Spleen (tissue), 11 donors: ENCODE data around the gene PLAAT4. TPM values are rescaled to one million over a fixed set of nuclear protein-coding genes. Genes with fewer than 3 reads are reported as not detected.

Experiments used
- DNase-seq: peaks from one replicate; pipeline ENCODE4 v3.0.0-alpha.2; 2020
- H3K27ac ChIP-seq, 8 donors: fragments of 200-600 bp; sonication (generic) in 7 of 8; 1 replicate in 4 of 8; 2 replicates in 4 of 8; pipeline versions ENCODE4 v1.5.0 to v1.8.0; 2016 to 2021; ENCODE audit warnings: inconsistent platforms in 4 of 8, mild to moderate bottlenecking in 4 of 8, moderate library complexity in 1 of 8
- H3K27me3 ChIP-seq, 7 donors: fragments of 200-600 bp; sonication (generic) in 6 of 7; replicated peaks in 1 of 7; 1 replicate in 4 of 7; 2 replicates in 3 of 7; pipeline versions ENCODE4 v1.5.0 to v1.8.0; 2016 to 2021; ENCODE audit warnings: inconsistent platforms in 3 of 7, mild to moderate bottlenecking in 1 of 7
- H3K36me3 ChIP-seq, 6 donors: fragments of 200-600 bp; sonication (generic) in 5 of 6; 1 replicate in 4 of 6; 2 replicates in 2 of 6; pipeline versions ENCODE4 v1.5.0 to v1.8.0; 2016 to 2021; ENCODE audit warnings: inconsistent platforms in 2 of 6
- H3K4me1 ChIP-seq, 6 donors: fragments of 200-600 bp; sonication (generic) in 5 of 6; 1 replicate in 3 of 6; 2 replicates in 3 of 6; pipeline versions ENCODE4 v1.5.0 to v1.8.0; 2016 to 2021; ENCODE audit warnings: inconsistent platforms in 3 of 6
- H3K4me3 ChIP-seq, 8 donors: fragments of 200-600 bp; sonication (generic) in 7 of 8; 1 replicate in 4 of 8; 2 replicates in 4 of 8; pipeline versions ENCODE4 v1.5.0 to v1.8.0; 2016 to 2021; ENCODE audit warnings: inconsistent platforms in 4 of 8, mild to moderate bottlenecking in 4 of 8, moderate library complexity in 2 of 8
- H3K9me3 ChIP-seq, 8 donors: fragments of 200-600 bp; sonication (generic) in 7 of 8; 1 replicate in 4 of 8; 2 replicates in 4 of 8; pipeline versions ENCODE4 v1.5.0 to v1.8.0; 2016 to 2021; ENCODE audit warnings: inconsistent platforms in 4 of 8
- POLR2A ChIP-seq, 3 donors: fragments of 450-650 bp; IDR thresholded peaks; one replicate each; pipeline ENCODE4 v1.5.1; 2017; ENCODE audit warnings: antibody characterized with exemption in 3 of 3, mild to moderate bottlenecking in 1 of 3
- POLR2AphosphoS5 ChIP-seq, 3 donors: sonication (generic); formaldehyde crosslinking; IDR thresholded peaks; one replicate each; pipeline ENCODE4 v1.5.1; 2017; ENCODE audit warnings: antibody characterized with exemption in 3 of 3
- WGBS, 5 donors: extraction: QIAGEN DNeasy Blood & Tissue Kit in 3 of 5; methylation state at CpG; one replicate each; pipeline versions ENCODE4 v1.1.5 to v1.1.7; 2013 to 2018; 5-methylcytosine and 5-hydroxymethylcytosine counted together
- intact Hi-C: fragments of 100-400 bp; cut with DNase I; formaldehyde crosslinking; loops from one replicate; pipeline ENCODE4 v1.15.0; 2023; ENCODE audit warnings: low total_unique reads
- polyA plus RNA-seq, 3 donors: library from polyadenylated mRNA; stranded (reverse); fragments of 200-250 nt; gene quantifications; one replicate each; pipeline ENCODE4 v1.2.1, GENCODE V29; 2013
- total RNA-seq, 7 donors: library from RNA; depleted of rRNA in 3 of 7; stranded (reverse); fragments of >200 nt in 3 of 7; fragmentation: NEBNext Ultra II Directional in 4 of 7; extraction: Animal tissue kit (Norgen Biotek cat#: 25700) in 4 of 7; gene quantifications; one replicate each; pipeline versions ENCODE4 v1.1.0 to v1.2.1, GENCODE V29; 2016 to 2021
- TF ChIP-seq, protein P1 (sequence below), 11 experiments: fragments of 200-600 bp in 7 of 11; fragments of 450-650 bp in 4 of 11; sonication (generic) in 4 of 11; IDR thresholded peaks in 8 of 11; conservative IDR thresholded peaks in 3 of 11; 1 replicate in 7 of 11; 2 replicates in 4 of 11; pipeline versions ENCODE4 v1.4.0 to v1.8.0; 2016 to 2021; ENCODE audit warnings: antibody characterized with exemption in 11 of 11, inconsistent platforms in 4 of 11, mild to moderate bottlenecking in 1 of 11
- donor health status: healthy with polysubstance abuse.
- donor health status: DM: no; HTN: no; CAD: no; lungs with moderate emphysema.
- donor health status: DM: no; HTN: no; CAD: no.
- donor health status: Bipolar disorder and iron deficiency.
- donor health status: healthy.
- donor health status: DM: no; HTN: no; CAD: no.
- donor health status: DM: yes; HTN: yes; CAD: no.

Gene PLAAT4
- total and polyA plus RNA-seq, 10 donors, result 55.6 to 105 (median 68.1) TPM

GRCh38 chr11:63505857-63506528 lies 30.6 kb upstream of the PLAAT4 start, which contains the start of gene LGALS12:
Gene LGALS12, plus strand, starts transcription at chr11:63506084. Its CDS starts 375 bp downstream, at chr11:63506459.
- 22 to 32% (median 29%) methylated on average over 13 to 15 of the region's 15 CpGs for whole genome bisulfite sequencing, 5 donors
- Histone ChIP-seq H3K27me3 (peaks cover 0 to 11% (median 0%) of the 10 kb centered on the region in 7 donors), H3K36me3 (peaks cover 0 to 16% (median 0%) of the 10 kb centered on the region in 6 donors), H3K4me3 (peak within 1 kb of the TSS in 1 of 8 donors; percentile 39), H3K4me1 (peaks cover 4 to 71% (median 39%) of the 10 kb centered on the region in 6 donors), H3K27ac (peak within 1 kb of the TSS in 6 of 8 donors; percentile 8 to 79 (median 67)), H3K9me3 (peaks cover 0 to 3% (median under 1%) of the 10 kb centered on the region in 8 donors)
- no peak for TF ChIP-seq POLR2A (IDR thresholded peaks at IDR 0.05)
- TF ChIP-seq, protein P1, sequence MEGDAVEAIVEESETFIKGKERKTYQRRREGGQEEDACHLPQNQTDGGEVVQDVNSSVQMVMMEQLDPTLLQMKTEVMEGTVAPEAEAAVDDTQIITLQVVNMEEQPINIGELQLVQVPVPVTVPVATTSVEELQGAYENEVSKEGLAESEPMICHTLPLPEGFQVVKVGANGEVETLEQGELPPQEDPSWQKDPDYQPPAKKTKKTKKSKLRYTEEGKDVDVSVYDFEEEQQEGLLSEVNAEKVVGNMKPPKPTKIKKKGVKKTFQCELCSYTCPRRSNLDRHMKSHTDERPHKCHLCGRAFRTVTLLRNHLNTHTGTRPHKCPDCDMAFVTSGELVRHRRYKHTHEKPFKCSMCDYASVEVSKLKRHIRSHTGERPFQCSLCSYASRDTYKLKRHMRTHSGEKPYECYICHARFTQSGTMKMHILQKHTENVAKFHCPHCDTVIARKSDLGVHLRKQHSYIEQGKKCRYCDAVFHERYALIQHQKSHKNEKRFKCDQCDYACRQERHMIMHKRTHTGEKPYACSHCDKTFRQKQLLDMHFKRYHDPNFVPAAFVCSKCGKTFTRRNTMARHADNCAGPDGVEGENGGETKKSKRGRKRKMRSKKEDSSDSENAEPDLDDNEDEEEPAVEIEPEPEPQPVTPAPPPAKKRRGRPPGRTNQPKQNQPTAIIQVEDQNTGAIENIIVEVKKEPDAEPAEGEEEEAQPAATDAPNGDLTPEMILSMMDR (IDR thresholded peaks at IDR 0.05 in 8 of 11, conservative IDR thresholded peaks at IDR 0.05 in 3 of 11), result no peak
- no peak for TF ChIP-seq POLR2AphosphoS5 (IDR thresholded peaks at IDR 0.05)
- DNase-seq, result no peak
- intact Hi-C loops, result no loop called here

DNA sequence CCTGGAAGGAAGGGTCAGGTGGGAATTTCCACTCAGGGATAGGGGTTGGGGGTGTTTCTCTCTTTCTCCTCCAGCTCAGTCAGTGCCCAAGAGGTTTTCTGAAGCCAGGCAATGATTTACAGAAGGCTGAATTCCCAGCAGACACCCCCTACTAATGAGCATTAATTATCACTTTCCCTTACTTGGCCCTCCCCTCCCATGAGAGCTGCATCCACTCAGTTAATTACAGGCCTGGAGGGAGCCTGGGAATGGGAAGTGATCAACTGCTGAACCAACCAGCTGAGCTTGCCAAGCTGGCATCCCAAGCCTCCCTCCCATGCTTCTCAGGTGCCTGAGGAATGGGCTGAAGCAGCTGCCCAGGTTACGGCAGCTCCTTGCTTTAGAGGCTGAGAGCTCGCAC lies 29.7 kb upstream of the PLAAT4 start:
- intact Hi-C loops, result no loop called here
- TF ChIP-seq POLR2AphosphoS5 (IDR thresholded peaks at IDR 0.05), result no peak
- TF ChIP-seq POLR2A (IDR thresholded peaks at IDR 0.05), result no peak
- TF ChIP-seq, protein P1 (IDR thresholded peaks at IDR 0.05 in 8 of 11, conservative IDR thresholded peaks at IDR 0.05 in 3 of 11), result no peak
- peaks cover 4 to 70% (median 39%) of the 10 kb centered on the region in 6 donors for H3K4me1 ChIP-seq

DNA sequence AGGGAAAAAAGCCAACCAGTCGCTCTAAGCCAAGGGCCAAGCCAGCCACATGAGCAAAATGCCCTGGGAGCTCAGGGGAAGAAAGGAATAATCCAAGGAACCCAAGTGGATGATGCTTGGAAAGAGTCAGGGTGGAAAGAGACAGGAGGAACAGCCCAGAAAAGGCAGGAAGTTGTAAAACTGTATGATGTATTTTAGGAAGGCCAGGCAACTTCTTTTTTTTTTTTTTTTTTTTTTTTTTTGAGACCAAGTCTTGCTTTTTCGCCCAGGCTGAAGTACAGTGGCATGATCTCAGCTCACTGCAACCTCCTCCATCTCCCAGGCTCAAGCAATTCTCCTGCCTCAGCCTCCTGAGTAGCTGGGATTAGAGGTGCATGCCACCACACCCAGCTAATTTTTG lies 29.1 kb upstream of the PLAAT4 start:
- TF ChIP-seq POLR2AphosphoS5 (IDR thresholded peaks at IDR 0.05), result no peak
- TF ChIP-seq, protein P1 (IDR thresholded peaks at IDR 0.05 in 8 of 11, conservative IDR thresholded peaks at IDR 0.05 in 3 of 11), result no peak
- TF ChIP-seq POLR2A (IDR thresholded peaks at IDR 0.05), result no peak
- intact Hi-C loops, result no loop called here
- H3K9me3 ChIP-seq, result no peaks in the 10 kb centered on the region
- peaks cover 0 to 11% (median 0%) of the 10 kb centered on the region in 7 donors for H3K27me3 ChIP-seq
- H3K36me3 ChIP-seq, result peaks cover 0 to 31% (median 0%) of the 10 kb centered on the region in 6 donors
- H3K4me3 ChIP-seq, result no peak overlapping the region
- 47 to 83% (median 79%) methylated on average over 2 of the region's 2 CpGs for WGBS, 5 donors
- H3K27ac ChIP-seq, result peak overlapping the region in 3 of 8 donors; percentile 15 to 79 (median 67)
- H3K4me1 ChIP-seq, result peaks cover 4 to 64% (median 37%) of the 10 kb centered on the region in 6 donors
- DNase-seq, result no peak

More for the DNA sequence above, 29.7 kb upstream of the PLAAT4 start:
- H3K9me3 ChIP-seq, result no peaks in the 10 kb centered on the region
- H3K27ac ChIP-seq, result peak overlapping the region in 4 of 8 donors; percentile 15 to 79 (median 68)
- peaks cover 0 to 25% (median 0%) of the 10 kb centered on the region in 6 donors for H3K36me3 ChIP-seq
- peak overlapping the region in 1 of 8 donors; percentile 39 for H3K4me3 ChIP-seq
- peaks cover 0 to 11% (median 0%) of the 10 kb centered on the region in 7 donors for H3K27me3 ChIP-seq
- WGBS, 5 donors, result 72 to 95% (median 90%) methylated on average over 2 of the region's 2 CpGs
- no peak for DNase-seq

DNA sequence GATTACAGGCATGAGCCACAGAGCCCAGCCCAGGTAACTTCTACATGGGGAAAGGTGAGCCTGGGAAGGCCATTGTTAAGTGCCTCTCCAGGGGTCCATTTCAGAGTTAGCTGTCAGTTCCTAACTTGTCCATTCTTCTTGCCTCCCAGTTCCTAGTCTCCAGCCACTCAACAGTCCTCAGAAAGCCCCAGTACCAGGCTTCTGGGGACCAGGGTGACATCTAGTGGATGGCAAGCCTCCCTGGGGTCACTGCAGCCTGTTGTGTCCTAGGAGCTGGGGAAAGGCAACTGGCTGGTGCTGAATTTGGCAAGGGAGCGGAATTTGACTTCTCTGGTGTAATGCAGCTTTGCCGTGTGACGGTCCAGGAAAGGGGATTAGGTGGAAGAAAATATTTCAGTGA lies 28.6 kb upstream of the PLAAT4 start:
- H3K9me3 ChIP-seq, result no peaks in the 10 kb centered on the region
- H3K36me3 ChIP-seq, result peaks cover 0 to 36% (median 0%) of the 10 kb centered on the region in 6 donors
- TF ChIP-seq, protein P1 (IDR thresholded peaks at IDR 0.05 in 8 of 11, conservative IDR thresholded peaks at IDR 0.05 in 3 of 11), result peak in 4 of 11 experiments; percentile 17 to 29 (median 22)
- TF ChIP-seq POLR2A (IDR thresholded peaks at IDR 0.05), result no peak
- TF ChIP-seq POLR2AphosphoS5 (IDR thresholded peaks at IDR 0.05), result no peak
- 79 to 91% (median 86%) methylated on average over 3 of the region's 3 CpGs for WGBS, 5 donors
- intact Hi-C loops, result no loop called here
- peaks cover 4 to 59% (median 35%) of the 10 kb centered on the region in 6 donors for H3K4me1 ChIP-seq
- H3K27ac ChIP-seq, result peak overlapping the region in 1 of 8 donors; percentile 79
- H3K4me3 ChIP-seq, result no peak overlapping the region
- peaks cover 0 to 11% (median 0%) of the 10 kb centered on the region in 7 donors for H3K27me3 ChIP-seq
- DNase-seq, result no peak
